Measurements from ENCODE around the gene DAD1.
A peak's percentile ranks its signal among the peaks of the same experiment; 100 is the strongest.

Gene DAD1

DNA sequence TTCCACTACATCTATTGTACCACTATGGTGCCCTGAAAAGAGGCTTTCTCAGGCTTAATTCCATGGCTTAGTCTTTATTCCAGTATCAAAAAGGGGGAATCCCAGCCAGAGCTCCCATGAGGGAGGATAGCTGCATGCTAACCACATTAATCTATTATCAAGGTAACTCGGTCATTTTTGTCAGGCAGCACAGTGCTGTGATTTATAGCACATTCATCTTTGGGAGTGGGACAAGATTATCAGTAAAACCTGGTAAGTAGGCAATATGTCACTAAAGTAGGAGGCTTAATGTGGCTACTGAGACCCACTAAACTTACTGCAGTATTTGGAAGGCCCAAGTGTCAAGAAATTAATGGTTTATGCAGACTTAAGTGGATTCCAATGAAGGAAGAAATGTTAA lies 58.9 kb downstream of the DAD1 start:
- H3K27ac Mint-ChIP-seq = peak overlapping the region; percentile 53
- ATAC-seq (replicated peaks) (no peak), DNase-seq (no peak)
- no peaks in the 10 kb centered on the region for H3K27me3 Mint-ChIP-seq
- H3K36me3 Mint-ChIP-seq = peaks cover 6 to 20% of the 10 kb centered on the region in 2 donors
- H3K4me3 Mint-ChIP-seq = no peak overlapping the region
- H3K9me3 Mint-ChIP-seq = peaks cover 0 to 1% of the 10 kb centered on the region in 2 donors
- H3K4me1 Mint-ChIP-seq = peaks cover 65 to 91% of the 10 kb centered on the region in 2 donors

DNA sequence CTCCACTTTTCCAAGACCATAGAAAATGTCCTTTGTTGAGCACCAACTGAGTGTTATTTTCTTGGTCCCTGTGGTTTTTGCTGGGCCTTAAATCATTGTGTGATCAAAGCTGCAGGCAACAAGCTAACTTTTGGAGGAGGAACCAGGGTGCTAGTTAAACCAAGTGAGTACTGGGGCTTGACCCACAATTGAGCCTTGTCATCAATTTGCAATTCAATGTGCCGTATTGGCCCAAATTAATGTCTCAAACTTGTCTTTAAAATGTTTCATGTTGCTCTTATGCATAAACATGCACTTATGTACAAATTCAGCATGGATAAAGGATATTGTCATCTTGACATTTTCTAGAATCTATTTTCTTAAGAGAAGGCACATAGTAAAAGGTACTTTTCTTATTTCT lies 62.3 kb downstream of the DAD1 start:
- Mint-ChIP-seq H3K36me3 (peaks cover 9 to 29% of the 10 kb centered on the region in 2 donors), H3K27me3 (no peaks in the 10 kb centered on the region), H3K4me3 (no peak overlapping the region), H3K27ac (no peak overlapping the region), H3K4me1 (peaks cover 61 to 90% of the 10 kb centered on the region in 2 donors), H3K9me3 (peaks cover 0 to 1% of the 10 kb centered on the region in 2 donors)
- no peak for ATAC-seq (replicated peaks)
- no peak for DNase-seq

DNA sequence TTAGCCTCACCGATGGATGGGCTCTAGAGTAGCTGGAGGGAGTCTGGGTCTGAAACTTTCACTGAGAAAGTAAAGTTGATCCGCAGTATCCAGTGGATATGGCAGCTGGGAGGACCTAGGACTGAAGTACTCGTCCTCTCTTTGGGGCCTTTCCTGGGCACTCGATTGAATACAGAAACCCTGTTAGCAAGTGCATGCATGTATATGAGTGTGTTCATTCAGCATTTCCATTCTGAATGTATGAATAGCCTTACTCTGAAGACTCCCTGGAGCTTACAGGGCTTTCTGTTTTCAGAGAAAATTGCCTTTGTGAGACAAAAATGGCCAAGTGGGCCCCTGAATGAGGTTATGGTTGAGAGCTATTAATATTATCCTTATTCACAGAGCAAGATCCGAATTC lies 62.8 kb downstream of the DAD1 start:
- peaks cover 0 to 1% of the 10 kb centered on the region in 2 donors for H3K9me3 Mint-ChIP-seq
- H3K27me3 Mint-ChIP-seq = no peaks in the 10 kb centered on the region
- H3K36me3 Mint-ChIP-seq = peaks cover 9 to 29% of the 10 kb centered on the region in 2 donors
- no peak overlapping the region for H3K4me3 Mint-ChIP-seq
- H3K27ac Mint-ChIP-seq = no peak overlapping the region
- no peak for ATAC-seq (replicated peaks)
- H3K4me1 Mint-ChIP-seq = peaks cover 59 to 90% of the 10 kb centered on the region in 2 donors
- no peak for DNase-seq

- Mint-ChIP-seq H3K27me3 (no peaks in the 10 kb centered on the region), H3K4me1 (peaks cover 63 to 92% of the 10 kb centered on the region in 2 donors), H3K4me3 (no peak overlapping the region), H3K36me3 (peaks cover 9 to 29% of the 10 kb centered on the region in 2 donors), H3K9me3 (peaks cover 0 to 1% of the 10 kb centered on the region in 2 donors), H3K27ac (peak overlapping the region; percentile 11)
- ATAC-seq (replicated peaks) (no peak), DNase-seq (no peak)
Observed at GRCh38 chr14:22524784-22525161, 64.3 kb downstream of the DAD1 start.

DNA sequence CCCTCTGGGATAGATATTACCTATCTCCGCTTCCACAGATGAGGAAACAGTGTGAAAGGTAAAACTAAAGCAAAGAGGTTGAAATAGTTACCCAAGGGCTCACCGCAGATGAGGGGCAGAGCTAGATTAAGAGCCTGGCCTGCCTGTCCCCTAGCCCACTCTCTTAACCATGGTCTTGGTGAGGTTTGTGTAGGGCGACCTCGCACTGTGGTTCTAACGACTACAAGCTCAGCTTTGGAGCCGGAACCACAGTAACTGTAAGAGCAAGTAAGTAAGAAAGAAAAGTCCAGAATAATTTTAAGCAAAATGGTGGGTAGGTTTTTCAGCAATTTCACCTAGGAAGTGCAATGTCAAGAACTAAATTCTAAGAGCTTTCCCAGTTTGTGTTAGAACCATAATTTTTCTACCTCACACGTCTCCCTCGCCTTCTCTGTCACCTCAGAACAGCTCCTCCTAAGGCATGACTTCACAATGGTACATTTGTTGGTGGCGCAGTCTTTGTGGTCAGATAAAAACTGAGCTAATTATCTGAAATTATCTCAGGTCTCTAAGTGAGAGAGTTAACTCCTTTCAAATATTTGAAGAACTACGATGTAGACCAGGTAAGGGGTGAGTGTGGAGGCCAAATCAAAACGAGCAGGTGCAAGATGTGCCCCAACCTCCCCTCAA lies 64.8 kb downstream of the DAD1 start:
- no peak for DNase-seq
- H3K4me1 Mint-ChIP-seq = peaks cover 64 to 93% of the 10 kb centered on the region in 2 donors
- H3K27ac Mint-ChIP-seq = peak overlapping the region; percentile 66
- no peak for ATAC-seq (replicated peaks)
- H3K4me3 Mint-ChIP-seq = no peak overlapping the region
- peaks cover 0 to 1% of the 10 kb centered on the region in 2 donors for H3K9me3 Mint-ChIP-seq
- no peaks in the 10 kb centered on the region for H3K27me3 Mint-ChIP-seq
- H3K36me3 Mint-ChIP-seq = peaks cover 10 to 29% of the 10 kb centered on the region in 2 donors

- ATAC-seq (replicated peaks) (no peak), DNase-seq (no peak)
- Mint-ChIP-seq H3K4me1 (peaks cover 60 to 93% of the 10 kb centered on the region in 2 donors), H3K4me3 (peak overlapping the region in 1 of 2 donors; percentile 13), H3K36me3 (peaks cover 12 to 24% of the 10 kb centered on the region in 2 donors), H3K9me3 (peaks cover 0 to 1% of the 10 kb centered on the region in 2 donors), H3K27me3 (no peaks in the 10 kb centered on the region), H3K27ac (peak overlapping the region; percentile 25)
Observed at GRCh38 chr14:22523283-22523682, 65.7 kb downstream of the DAD1 start.

- Mint-ChIP-seq H3K27ac (peak overlapping the region; percentile 5), H3K36me3 (peaks cover 12 to 25% of the 10 kb centered on the region in 2 donors), H3K9me3 (peaks cover 0 to 1% of the 10 kb centered on the region in 2 donors), H3K27me3 (no peaks in the 10 kb centered on the region), H3K4me3 (no peak overlapping the region), H3K4me1 (peaks cover 65 to 96% of the 10 kb centered on the region in 2 donors)
- DNase-seq (no peak), ATAC-seq (replicated peaks) (peak in 1 of 2 donors; percentile 54)
Observed at GRCh38 chr14:22522466-22522957, 66.5 kb downstream of the DAD1 start.

DNA sequence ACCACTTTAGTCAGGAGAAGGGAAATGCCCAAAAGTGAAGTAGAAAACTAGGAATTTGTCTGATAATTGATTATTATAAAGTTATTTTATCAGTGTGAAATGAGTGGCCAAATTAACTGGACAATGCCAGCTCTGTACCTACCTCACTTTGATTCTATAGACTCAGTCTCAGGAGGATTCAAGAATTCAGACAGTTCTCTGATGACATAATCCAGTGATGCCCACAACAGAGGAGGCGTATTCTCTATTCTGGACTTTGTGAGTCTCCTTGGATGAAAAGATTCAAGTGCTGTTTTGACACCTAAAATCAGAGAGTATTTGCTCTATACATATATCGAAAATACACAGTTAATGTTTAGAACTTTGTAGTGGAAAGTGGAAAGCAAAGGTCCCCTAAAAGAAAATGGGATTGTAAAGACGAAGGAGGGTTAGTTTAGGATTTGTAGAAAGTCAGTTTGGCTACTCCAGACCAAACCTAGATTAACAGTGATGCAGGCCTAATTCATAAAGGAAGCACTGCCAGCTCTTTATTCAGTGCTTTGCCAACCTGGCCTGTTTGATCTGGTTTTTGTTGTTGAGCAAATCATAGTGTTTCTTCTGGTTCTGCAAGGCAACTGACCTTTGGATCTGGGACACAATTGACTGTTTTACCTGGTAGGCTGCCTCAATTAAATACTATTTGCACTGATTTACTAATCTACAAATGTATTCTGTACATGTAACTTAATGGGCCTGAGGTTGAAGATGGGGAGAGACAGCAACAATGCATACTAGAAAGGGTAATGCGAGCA lies 67.4 kb downstream of the DAD1 start:
- H3K4me3 Mint-ChIP-seq = no peak overlapping the region
- peaks cover 69 to 96% of the 10 kb centered on the region in 2 donors for H3K4me1 Mint-ChIP-seq
- H3K9me3 Mint-ChIP-seq = peaks cover 0 to 1% of the 10 kb centered on the region in 2 donors
- peaks cover 12 to 21% of the 10 kb centered on the region in 2 donors for H3K36me3 Mint-ChIP-seq
- ATAC-seq (replicated peaks) (no peak), DNase-seq (no peak)
- H3K27ac Mint-ChIP-seq = peak overlapping the region; percentile 70
- H3K27me3 Mint-ChIP-seq = no peaks in the 10 kb centered on the region

DNA sequence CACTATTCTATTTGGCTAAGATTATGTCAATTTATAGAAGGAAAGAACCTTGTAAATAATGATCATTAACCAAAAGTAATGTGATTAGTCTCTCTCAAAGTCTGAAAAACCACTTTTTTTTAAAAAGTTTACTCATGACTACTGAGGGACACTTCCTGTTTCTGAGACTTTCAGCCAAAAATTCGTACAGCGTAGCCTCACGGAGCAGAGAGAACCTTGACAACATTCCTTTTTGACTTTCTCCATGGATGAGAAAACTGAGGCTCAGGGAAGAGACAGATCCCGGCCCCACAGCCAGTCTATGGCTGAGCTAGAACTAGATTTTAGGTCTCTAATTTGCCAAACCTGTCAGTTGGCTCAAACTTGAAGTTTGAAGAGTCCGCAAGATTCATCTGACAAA lies 68.2 kb downstream of the DAD1 start:
- Mint-ChIP-seq H3K9me3 (peaks cover 0 to 1% of the 10 kb centered on the region in 2 donors), H3K36me3 (peaks cover 12 to 21% of the 10 kb centered on the region in 2 donors), H3K27ac (peak overlapping the region; percentile 93), H3K4me3 (no peak overlapping the region), H3K4me1 (peaks cover 72 to 97% of the 10 kb centered on the region in 2 donors), H3K27me3 (no peaks in the 10 kb centered on the region)
- peak; percentile 57 for ATAC-seq (replicated peaks)
- DNase-seq = no peak

DNA sequence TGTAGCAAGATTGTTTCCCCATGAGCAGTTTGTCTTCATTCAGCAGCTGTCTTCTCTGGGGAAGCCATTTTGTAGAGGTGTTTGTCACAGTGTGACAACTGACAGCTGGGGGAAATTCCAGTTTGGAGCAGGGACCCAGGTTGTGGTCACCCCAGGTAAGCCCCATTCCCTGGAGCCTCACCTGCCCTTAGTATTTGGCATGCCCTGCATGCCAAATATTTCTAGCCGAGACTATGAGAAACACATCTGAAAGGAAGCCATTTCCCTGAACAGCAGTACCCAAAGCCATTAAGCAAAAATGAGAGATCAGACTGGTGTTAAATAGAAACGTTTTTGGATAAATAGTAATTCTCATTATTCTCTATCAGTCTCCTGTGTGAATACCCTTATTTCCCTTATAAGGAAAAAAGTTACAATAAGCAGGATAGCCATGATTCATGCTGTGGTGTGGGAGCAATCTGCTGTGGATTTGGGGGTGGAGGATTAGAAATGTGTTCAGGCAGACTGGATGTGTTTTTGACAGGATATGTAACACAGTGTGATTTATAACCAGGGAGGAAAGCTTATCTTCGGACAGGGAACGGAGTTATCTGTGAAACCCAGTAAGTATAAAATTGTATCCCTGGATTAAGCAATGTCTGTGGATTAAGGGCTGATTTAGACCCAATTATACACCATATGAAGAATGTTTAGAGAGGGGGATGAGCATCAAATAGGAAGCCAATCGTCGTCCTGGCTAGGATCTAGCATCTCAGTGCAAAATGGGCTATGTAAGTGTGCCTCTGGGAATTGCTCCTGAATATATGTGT lies 68.9 kb downstream of the DAD1 start:
- Mint-ChIP-seq H3K9me3 (no peaks in the 10 kb centered on the region), H3K4me1 (peaks cover 73 to 97% of the 10 kb centered on the region in 2 donors), H3K27me3 (no peaks in the 10 kb centered on the region), H3K36me3 (peaks cover 9 to 22% of the 10 kb centered on the region in 2 donors), H3K4me3 (peak overlapping the region; percentile 21 to 41), H3K27ac (peak overlapping the region; percentile 93)
- ATAC-seq (replicated peaks) (no peak), DNase-seq (no peak)

DNA sequence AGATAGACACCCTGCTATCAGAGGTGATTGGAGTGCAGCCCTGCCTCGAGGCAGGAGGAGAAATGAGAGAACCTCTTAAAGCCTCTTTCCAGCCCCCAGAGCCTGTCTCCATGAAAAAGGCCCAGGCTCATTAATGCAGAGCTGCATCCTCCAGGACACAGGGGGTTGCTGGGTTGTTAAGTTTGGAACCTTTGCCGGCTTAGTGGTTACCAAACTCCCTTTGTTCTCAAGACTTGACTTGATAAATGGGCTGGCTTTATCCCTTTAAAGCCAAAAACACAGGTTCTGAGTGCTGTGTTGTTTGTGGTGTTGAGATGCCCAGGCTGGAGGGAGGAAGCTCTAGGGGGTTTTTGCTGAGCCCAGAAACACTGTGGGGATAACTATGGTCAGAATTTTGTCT lies 71.0 kb downstream of the DAD1 start:
- Mint-ChIP-seq H3K9me3 (no peaks in the 10 kb centered on the region), H3K27me3 (no peaks in the 10 kb centered on the region), H3K4me1 (peaks cover 63 to 95% of the 10 kb centered on the region in 2 donors), H3K36me3 (peaks cover 11 to 12% of the 10 kb centered on the region in 2 donors), H3K27ac (peak overlapping the region; percentile 83), H3K4me3 (peak overlapping the region in 1 of 2 donors; percentile 7)
- no peak for ATAC-seq (replicated peaks)
- no peak for DNase-seq

GRCh38 chr14:22517117-22517720 lies 71.8 kb downstream of the DAD1 start:
- Mint-ChIP-seq H3K4me1 (peaks cover 61 to 95% of the 10 kb centered on the region in 2 donors), H3K9me3 (no peaks in the 10 kb centered on the region), H3K36me3 (peaks cover 8 to 12% of the 10 kb centered on the region in 2 donors), H3K27me3 (no peaks in the 10 kb centered on the region), H3K27ac (peak overlapping the region; percentile 92), H3K4me3 (peak overlapping the region in 1 of 2 donors; percentile 23)
- DNase-seq (no peak), ATAC-seq (replicated peaks) (peak; percentile 69 to 70)

- no peak for ATAC-seq (replicated peaks)
Observed at GRCh38 chr14:22515929-22516328, 73.1 kb downstream of the DAD1 start.

More at GRCh38 chr14:22515929-22516328, 73.1 kb downstream of the DAD1 start:
- no peaks in the 10 kb centered on the region for H3K27me3 Mint-ChIP-seq
- no peaks in the 10 kb centered on the region for H3K9me3 Mint-ChIP-seq
- H3K27ac Mint-ChIP-seq = no peak overlapping the region
- peaks cover 57 to 95% of the 10 kb centered on the region in 2 donors for H3K4me1 Mint-ChIP-seq
- DNase-seq = no peak
- H3K36me3 Mint-ChIP-seq = peaks cover 8 to 14% of the 10 kb centered on the region in 2 donors
- H3K4me3 Mint-ChIP-seq = no peak overlapping the region
